LHCN-M2 (cell line): ENCODE measurements around the gene LNX2. TPM values are rescaled to one million over a fixed set of nuclear protein-coding genes. Genes with fewer than 3 reads are reported as not detected.
A peak's percentile ranks its signal among the peaks of the same experiment; 100 is the strongest.

Source experiments
- DNase-seq: peaks from one replicate; pipeline ENCODE4 v3.0.0-alpha.2; 2012; ENCODE audit warnings: low read depth
- total RNA-seq: library from RNA; depleted of rRNA; stranded (reverse); fragments of >200 nt; gene quantifications from 2 replicates; pipeline ENCODE4 v1.2.3, GENCODE V29; 2014

LNX2 gene
- total RNA-seq, 1 experiment from 2014 or later = 7.3 TPM

DNA sequence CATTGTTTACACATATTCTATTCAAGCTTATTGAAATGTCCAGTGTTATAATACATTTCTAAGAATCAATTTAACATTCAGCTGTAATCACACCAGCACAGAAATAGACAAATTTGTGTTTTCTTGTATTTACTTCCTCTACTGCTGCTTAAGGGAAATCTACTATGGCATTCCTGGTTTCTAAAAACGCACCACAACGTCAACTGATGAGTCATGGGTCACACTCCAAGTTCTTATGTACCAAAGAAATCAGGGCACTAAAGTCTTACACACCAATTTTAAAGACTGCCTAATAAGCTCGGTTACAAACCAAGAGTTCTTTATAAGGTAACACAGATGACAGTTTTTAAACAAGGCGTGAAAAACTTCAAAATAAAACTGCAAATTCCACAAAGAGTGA lies 13.2 kb downstream of the LNX2 start:
- peak; percentile 80 for DNase-seq

DNA sequence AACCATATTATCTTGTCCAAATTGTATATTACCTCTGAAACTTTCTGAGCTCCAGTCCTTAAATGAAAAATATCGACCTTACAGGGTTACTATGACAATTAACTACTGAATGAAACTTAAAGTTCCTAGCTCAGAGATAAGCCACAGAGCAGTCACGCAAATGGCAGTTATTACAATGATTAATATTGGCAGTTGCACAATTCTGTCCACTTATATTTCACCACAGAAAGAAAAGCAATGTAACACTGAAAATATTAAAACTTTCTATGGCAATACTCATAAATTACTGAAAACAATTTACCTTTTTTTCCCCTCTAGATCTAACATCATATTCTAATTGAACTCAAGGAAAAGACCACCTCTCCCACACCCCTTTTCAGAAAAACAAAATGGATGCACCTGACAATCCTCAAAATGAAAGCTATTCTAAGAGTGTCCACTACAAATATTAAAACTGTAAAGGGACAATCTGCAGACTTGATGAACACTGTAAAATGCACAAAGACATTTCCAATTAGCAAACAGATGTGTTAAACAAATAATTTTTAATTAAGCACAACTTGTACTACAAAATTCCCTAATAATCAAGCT lies 14.6 kb downstream of the LNX2 start:
- DNase-seq = peak; percentile 28

DNA sequence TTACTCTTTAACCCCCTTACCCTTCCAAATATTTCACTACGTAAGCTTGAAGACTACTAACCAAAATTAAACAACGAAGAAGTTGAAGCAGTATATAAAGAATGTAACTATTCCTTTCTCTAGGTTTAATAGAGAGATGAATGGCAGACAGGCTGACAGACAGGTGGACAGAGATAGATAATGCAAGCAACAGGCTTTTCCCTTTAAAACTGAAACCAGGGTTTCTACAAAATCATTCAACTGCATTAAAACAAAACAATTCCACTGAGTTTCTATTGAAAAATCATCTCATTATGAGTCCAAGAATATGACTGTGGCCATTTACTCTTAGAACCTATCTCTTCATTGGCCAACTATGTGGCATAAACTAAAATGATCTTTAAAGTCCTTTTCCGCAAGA lies 15.2 kb downstream of the LNX2 start:
- no peak for DNase-seq

DNA sequence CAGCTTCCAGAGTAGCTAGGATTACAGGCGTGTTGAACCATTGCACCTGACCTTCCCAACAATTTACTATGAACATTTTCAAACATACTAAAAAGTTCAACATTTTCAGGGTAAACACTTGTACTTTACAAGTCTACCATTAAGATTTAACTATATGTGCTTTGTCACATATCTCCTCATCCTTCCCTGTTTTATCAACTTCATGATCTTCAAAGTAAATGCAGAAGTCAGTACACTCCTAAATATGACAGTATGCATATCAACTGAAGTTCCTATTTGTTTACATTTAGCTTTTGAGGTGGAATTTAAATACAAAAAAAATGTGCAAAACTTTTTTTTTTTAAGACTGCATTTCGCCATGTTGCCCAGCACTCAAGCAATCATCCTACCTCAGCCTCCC lies 18.5 kb downstream of the LNX2 start:
- DNase-seq = no peak

DNA sequence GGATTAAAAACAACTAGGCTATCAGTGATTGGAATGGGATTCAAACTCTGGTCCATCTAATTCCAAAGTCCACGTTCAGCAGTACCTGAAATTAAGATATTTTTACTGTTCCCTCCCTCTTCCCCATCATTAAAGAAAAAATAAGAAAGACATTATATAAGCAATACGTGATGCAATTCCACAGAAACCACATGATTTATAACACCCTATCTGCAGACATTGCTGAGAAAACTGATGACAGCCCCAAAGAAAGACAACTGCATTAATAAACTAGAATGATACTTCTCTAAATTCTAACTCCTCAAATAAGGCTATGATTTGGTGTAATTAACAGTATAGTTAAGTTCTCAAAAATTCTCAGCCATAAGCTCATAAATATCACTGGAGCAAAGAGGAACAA lies 19.1 kb downstream of the LNX2 start:
- no peak for DNase-seq

DNA sequence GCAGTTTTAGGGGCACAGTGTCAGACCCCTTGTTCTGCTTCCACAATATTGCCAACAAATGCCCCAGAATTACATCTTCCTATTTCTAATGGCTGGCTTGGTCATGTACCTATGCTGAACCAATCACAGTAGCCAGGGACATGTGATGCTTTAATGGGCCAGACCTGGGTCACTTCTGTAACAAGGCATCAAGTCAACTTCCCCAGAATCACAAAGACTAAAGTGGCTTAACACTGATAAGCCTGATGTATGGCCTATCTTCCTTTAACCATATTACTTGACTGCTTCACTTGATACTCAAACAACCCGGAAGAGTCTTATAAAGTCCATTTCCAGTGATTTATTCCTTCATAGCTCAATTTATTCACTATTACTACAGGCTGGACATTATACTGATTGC lies 19.6 kb downstream of the LNX2 start:
- no peak for DNase-seq

DNA sequence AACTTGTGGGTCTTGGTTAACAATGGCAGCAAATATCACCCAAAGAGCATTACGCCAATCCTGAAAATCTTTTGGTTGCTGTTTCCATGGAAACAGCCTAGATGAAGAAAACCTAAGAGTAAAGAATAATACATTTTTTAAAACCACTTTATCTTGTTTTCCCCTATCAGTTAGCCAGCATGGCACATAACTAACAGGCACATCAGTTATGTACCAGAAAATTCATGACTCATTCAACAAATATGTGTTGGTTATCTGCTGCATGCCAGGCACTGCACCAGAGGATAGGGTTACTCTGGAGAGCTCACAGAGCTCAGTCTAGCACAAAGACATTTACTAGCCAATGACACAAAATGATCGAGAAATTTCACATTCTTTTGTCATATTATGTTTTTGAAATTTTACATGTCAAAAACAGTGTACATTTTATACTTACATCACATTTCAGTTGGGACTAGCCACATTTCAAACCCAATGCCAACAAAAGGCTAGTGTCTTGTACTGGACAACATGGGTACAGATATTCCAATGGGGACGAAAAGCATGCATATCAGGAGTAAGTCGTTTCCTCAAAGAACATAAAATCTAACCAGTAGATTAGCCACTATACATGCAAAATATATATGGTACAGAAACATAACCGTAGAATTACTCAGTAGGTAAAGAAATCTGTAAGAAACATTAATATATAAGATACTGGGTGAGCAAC lies 20.3 kb downstream of the LNX2 start:
- DNase-seq = peak; percentile 95

DNA sequence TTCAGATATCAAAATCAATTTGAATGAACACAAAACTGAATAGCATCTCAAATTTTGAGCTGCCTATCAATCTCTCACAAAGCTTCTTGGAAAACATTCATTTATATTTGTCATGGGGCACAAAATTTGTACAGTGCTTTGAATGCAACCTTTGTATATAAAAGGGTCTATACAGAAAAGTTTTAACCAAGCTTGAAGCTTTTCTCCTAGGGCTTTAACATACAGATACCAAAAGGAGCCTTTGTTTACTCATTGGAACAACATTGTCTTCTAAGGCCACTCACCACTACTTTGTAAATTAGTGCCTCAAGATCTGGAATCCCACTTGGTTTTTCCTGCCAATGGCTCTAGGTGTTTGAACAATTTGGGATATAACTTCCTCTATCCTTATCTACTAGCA lies 21.2 kb downstream of the LNX2 start:
- no peak for DNase-seq

DNA sequence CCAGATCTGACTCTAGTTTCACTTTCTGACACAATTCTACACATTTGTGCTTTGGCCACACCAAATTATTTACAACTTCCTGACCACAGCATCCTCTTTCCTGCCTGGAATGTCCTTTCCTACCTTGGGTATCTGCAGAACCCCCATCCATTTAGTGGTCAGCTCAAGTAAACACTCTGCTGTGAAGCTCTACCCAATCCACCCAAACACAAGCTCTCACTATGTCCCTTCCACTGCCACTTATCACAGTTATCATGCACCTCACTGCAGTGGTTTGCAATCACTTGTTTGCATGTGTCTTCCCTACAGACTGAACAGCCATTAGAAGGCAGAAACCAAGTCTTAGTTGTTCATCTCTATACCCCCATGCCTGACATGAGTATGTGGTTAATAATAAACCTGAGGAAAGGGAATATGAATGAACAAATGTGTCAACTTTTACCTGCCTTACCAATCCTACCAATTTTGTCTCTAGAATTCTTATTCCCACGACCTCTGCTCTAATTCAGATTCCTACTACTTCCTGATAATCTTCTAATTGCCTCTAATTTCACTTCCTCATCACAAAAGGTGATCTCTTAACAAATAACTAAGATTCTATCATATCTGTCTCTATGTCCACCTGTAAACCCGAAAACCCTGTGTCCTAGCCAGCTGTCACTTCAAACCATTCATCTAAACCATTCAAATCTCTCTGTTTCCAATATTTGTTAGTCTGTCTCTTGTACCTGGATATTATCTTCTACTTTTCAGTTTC lies 25.1 kb downstream of the LNX2 start:
- no peak for DNase-seq

DNA sequence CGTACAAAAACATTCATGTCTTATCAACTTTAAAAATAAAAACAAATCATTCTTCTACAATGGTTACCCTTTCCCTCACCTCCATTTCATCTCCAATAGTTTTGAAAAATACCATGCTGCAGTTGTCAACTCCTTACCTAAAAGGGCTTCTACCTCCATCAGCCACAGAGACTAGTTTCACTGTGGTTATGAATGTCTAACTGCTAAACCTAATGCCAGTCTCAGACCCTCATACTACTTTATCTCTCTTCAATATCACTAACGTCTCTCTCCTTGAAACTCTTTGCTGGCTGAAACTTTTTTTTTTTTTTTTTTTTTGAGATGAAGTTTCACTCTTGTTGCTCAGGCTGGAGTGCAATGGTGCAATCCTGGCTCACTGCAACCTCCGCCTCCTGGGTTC lies 27.1 kb downstream of the LNX2 start:
- DNase-seq = no peak

DNA sequence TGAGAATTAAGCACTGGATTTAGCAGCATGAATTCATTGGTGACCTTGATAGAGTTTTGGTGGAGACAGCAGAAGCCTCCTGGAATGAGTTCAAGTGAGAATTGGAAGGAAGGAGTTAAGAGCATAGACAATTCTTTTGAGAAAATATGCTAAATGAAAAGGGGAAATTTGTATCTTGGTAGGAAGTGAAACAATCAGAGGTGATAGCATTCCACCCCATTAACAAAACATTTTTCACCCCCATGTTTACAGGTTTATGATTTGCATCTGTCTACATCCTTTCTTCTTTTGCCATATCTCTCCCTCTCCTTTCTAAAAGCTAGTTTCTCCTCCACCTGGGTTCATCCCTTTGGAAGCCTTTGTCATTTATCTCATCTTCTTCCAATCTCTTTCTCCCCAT lies 27.5 kb downstream of the LNX2 start:
- no peak for DNase-seq

DNA sequence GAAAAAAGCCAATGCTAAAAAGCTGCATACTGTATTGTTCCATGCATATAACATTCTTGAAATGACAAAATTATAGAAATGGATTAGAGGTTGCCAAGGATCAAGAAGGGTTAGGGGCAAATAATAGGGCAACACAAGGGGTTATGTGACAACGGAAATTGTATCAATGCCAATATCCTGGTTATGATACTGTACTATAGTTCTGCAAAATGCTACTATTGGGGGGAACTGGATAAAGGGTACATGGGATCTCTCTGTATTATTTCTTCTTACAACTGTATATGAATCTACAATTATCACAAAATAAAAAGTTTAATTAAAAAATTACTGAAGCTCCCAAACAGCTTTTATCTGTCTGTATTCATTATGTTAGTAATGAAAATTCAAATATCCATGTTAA lies 31.9 kb downstream of the LNX2 start:
- DNase-seq = no peak

DNA sequence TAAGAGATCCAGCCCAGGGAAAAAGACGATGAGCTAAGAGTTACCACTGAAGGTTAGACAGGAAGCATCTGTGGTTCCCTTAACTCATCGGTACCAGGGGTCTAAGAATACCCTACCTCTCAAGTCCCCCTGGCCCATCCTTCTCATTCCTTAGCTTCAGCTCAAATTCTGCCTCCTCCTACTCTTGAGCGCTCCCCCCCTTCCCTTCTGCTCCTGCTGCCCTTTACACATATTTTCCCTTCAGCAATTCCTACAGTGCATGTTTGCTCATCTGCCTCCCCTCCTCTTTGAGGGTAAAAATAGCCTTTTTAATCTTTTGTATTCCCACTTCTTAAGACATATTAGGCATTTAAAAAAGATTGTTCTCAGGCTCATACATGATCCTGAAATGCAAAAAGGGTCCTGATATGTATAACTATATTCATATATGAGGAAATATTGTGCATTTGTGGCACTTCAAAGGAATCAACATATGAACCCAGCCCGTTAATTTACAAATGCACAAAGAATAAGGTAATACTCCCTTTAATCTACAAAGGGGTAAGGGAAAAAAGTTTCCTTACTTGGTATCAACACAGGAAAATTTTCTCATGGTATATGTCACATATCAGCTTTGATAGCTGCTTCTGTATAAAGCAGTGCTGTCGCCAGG lies 33.1 kb downstream of the LNX2 start:
- no peak for DNase-seq

DNA sequence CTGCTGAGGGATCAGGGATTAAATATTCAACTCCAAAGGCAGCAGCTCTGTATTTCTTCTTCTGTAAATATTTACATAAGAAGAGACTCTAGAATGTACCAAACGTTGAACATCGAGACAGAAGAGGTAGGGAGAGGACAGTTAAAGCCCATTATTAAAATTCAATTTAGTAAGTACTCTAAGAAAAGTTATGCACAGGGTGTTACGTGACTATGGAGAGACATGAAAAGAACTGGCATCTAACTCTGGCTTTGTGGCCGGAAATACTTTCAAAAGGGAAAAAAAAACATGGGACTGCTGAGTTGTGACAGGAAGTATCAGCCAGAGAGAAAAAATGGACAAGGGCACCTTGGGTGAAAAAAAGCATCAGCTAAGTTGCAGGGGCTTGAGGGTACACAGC lies 36.7 kb downstream of the LNX2 start:
- DNase-seq = peak; percentile 34

DNA sequence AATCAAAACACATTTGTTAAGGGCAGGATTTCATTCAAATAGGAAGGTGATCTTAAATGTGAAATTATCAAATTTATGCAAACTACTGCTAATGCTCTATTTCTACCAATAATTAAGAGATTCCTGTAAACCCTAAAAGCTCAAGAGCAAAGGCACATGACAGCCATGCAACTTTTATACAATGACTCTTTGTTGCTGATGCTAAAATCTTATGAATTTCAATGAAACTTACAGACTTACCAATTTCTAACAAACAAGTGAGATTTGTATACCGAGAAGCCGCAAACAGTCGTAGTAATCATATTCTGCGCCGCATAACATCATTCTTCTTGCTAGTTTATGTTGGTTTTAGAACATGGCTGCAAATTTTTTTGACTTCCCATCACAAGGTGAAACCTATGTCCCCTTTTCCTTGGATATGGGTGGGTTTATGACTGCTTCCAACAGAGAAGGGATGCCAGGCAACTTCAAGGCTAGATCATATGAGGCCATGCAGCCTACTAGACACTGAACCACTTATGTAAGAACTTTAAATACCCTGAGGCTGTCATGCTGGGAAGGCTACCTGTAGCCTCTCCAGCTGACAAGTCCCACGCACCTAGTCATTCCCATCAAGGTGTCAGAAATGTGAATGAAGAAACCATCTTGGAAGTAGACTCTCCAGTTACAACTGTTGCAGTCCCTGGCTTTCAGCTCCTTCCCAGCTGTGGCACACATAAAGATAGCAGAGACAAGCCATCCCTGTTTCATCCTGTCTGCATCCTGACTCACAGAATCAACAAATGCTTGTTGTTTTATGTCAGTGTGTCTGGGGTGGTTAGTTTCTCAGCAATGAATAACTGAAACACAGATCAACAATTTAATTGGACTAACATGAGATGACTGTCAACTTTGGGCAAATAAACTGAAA lies 42.0 kb downstream of the LNX2 start:
- peak; percentile 83 for DNase-seq

DNA sequence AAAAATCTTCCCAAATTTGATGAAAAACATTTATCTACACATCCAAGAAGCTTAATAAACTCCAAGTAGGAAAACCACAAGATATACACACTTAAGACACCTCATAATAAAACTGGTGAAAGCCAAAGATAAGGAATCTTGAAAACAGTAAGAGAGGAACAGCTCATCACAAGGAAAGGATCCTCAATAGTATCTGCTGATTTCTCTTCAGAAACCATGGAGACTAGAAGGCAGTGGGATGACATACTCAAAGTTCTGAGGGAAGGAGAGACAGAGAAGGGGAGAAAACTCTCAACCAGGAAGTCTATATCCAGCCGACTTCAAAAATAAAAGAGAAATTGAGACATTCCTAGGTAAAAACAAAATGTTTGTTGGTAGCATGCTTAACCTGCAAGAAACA lies 45.7 kb downstream of the LNX2 start:
- no peak for DNase-seq

DNA sequence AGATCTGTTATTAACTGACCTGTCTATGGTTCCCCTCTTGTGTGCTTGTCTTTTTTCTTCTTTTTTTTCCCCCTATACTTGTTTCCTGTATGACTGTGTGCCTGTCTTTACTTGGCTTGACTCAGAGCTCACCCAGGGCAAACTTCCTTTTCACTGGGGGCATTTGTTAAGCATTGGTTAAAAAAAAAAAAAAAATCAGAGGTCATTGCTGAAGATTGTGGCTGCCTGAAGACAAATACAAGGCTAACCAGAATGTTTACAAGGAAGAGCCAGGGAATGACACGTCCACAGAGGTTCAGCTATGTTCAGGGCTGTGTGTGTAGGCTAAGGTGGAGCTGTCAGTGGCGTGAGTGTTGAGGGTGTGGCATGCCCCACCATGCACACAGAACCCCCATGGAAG lies 47.1 kb downstream of the LNX2 start:
- DNase-seq = peak; percentile 53

DNA sequence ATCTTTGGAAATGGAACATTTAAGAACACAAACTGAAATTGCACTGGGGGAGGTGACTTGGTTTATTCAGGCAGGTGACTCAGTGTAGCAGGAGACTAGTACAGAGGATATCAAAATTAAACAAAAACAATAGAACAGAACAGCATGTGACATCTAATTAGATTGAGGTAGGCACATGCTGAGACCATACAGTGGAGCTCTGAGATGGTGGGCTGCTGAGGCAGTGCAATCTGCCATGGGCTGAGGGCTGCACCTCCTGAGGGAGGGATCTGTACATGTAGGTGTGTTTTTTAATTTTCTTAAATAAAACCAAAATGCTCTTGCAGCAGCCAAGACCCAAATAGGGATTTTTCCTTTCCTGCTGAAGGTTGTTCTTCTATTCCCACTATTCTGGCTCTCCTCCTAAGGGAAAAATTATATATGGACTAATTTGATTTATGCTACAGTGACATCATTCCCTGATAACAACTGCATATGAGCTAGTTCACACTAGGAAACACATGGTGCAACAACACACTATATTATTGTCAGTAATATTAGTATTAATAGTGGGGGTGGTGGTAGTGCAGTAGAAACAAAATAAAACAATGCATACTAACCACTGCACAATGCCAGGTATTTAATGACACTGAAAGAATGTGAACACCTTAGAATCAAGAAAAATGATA lies 48.0 kb downstream of the LNX2 start:
- DNase-seq = peak; percentile 11

DNA sequence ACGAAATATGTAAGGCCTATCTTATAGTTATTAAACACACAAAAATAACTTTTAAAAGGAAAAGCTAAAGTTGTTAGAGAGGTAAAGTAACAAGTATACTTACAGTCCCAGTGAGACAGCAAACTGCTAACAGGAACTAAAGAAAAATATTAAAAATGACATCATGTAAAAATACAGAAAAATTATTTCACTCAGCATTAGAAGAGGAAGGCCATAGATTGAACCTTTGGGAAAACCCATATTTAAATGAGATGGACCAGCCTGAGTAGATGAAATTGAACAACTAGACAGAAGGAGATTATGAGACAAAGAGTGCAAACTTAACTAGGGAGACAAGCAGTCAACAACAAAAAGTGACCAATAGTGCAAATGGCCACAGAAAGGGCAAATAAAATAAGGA lies 49.4 kb downstream of the LNX2 start:
- DNase-seq = no peak

DNA sequence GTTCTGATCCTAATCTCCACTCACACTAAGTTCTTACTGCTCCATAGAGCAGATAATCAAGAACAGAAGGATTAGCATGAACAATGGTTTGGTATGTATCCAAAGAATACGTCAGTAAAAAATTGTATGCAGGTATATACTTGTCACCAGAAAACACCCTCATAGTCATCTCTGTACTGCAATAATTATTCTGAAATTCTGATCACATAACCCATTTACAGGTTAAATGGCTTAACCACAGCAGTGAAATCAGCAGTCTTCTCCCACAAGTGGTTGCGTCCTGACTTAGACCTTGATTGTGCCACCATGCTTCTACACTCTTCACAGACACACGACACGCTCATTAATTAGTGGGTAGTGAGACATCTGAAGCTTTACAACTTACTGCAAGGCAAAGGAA lies 50.9 kb downstream of the LNX2 start:
- DNase-seq = no peak

DNA sequence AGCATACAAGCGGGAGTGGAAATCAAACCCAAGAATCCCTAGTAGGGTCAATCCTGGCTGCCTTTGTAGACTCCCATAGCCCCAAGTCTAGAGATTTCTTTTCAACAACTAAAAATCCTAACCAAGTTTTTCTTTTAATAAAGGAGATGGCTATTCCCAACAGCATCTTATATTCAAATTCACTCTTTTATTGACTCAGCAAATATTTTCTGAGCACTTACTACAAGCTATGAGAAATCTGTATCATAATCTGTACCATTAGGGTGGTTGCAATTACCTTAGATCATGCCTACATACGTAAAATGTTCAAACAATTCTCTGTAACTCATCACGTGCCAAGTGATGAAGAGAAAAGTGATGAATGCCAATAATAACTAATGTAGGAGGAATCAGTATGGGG lies 54.5 kb downstream of the LNX2 start:
- DNase-seq = no peak
